Measurements from ENCODE around the gene SLC12A3. TPM values are rescaled to one million over a fixed set of nuclear protein-coding genes. Genes with fewer than 3 reads are reported as not detected.

SLC12A3 gene
- total and polyA plus RNA-seq, 2 of the 8 experiments (the other 6 are each of a cell fraction or from before 2014, with no cell fraction given), result not detected

DNA sequence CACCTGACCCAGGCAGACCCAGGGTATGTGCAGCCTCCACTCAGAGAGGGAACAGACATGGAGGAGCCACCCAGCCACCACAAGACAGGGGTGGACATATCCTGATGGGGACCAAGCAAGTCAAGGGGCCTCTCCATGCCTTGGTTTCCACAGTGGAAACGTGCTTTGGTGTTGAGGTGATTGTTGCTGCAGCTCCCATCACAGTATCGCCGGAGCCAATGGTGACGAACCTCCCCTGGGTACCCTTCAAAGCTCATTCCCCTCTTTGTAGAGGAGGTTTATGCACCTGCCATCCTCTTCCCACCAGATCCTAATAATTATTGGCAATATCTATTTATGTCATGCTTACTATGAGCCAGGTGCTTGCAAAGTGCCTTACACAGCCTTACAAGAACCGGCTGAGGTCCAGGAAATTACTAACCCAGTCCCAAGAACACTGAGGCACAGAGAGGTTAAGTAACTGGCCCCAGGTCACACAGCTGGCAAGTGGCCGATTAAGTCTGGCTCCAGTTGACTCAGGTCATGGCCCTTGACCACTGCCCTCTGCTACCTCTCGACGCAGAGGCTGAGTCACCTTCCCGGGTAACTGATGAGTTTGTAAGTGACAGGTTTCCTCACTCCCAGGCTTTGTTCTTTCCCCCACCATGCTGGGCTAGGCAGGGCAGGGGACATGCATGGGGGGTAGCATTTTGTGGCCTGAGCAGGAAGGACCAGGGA is 20.6 kb downstream of the SLC12A3 start:
- no peak overlapping the region for H2AFZ ChIP-seq (ENCODE audit: low read length)
- no peaks in the 10 kb centered on the region for H3K79me1 ChIP-seq (ENCODE audit: low read depth, low read length)
- no peak overlapping the region for H3K4me2 ChIP-seq (ENCODE audit: insufficient read depth in 1 of 2, low read depth in 2 of 2, low read length in 2 of 2)
- CTCF ChIA-PET (ENCODE audit: partially characterized antibody), result interaction anchor here (1.2 to 2.1 kb wide), 2 partner anchors 9 to 17 kb away, joined by 3 to 7 read pairs; no protein-coding TSS in a partner anchor
- no peaks in the 10 kb centered on the region for H3K4me1 ChIP-seq (replicated peaks in 1 of 4; ENCODE audit: control insufficient read depth in 3 of 4, insufficient read depth in 4 of 4, low read length in 3 of 4)
- H3K4ac ChIP-seq (replicated peaks; ENCODE audit: insufficient read length, low read depth, low read length), result no peak overlapping the region
- 92% methylated on average over 9 of the region's 9 CpGs; no CpG with 5 or more reads in 1 of the 2 experiments for WGBS, 2 experiments (ENCODE audit: extremely low coverage in 1 of 2, insufficient coverage in 1 of 2, insufficient read length in 1 of 2, insufficient replicate concordance in 2 of 2, low coverage in 1 of 2, low lambda C conversion rate in 2 of 2, missing lambda C conversion rate in 1 of 2)
- no peak overlapping the region for H2BK12ac ChIP-seq (ENCODE audit: low read depth, low read length)
- H3K9ac ChIP-seq (replicated peaks in 1 of 4; ENCODE audit: extremely low read depth in 1 of 4, low read depth in 3 of 4, low read length in 3 of 4), result no peak overlapping the region
- H3K14ac ChIP-seq (ENCODE audit: insufficient read length), result no peak overlapping the region
- no peak overlapping the region for H4K91ac ChIP-seq (replicated peaks; ENCODE audit: insufficient read length, low read length)
- no peak overlapping the region for H3K27ac ChIP-seq (ENCODE audit: low read depth, low read length)
- H2BK15ac ChIP-seq (ENCODE audit: low read length), result no peak overlapping the region
- POLR2A ChIA-PET (ENCODE audit: partially characterized antibody), result interaction anchor here (1.3 to 1.4 kb wide), 2 partner anchors 10 to 45 kb away, joined by 3 read pairs; no protein-coding TSS in a partner anchor
- no peak overlapping the region for H2AK5ac ChIP-seq (ENCODE audit: low read depth, low read length)
- no peak overlapping the region for H2BK20ac ChIP-seq (ENCODE audit: low read length)
- H3K23ac ChIP-seq (ENCODE audit: insufficient read length), result no peak overlapping the region
- TF ChIP-seq NRF1 (IDR thresholded peaks at IDR 0.05; ENCODE audit: low read depth, low read length) (no peak), POLR2A (IDR thresholded peaks at IDR 0.05; ENCODE audit: control extremely low read depth in 1 of 2, low read depth in 2 of 2, low read length in 2 of 2) (no peak), HDAC6 (IDR thresholded peaks at IDR 0.05; ENCODE audit: low read depth, low read length) (no peak), SUZ12 (IDR thresholded peaks at IDR 0.05; ENCODE audit: low read length) (no peak), SRF (IDR thresholded peaks at IDR 0.05; ENCODE audit: low read depth, low read length) (no peak), HDAC2 (IDR thresholded peaks at IDR 0.05; ENCODE audit: borderline replicate concordance in 1 of 2, low read depth in 2 of 2, low read length in 2 of 2) (no peak), ZNF274 (IDR thresholded peaks at IDR 0.05; ENCODE audit: borderline replicate concordance, extremely low read depth, low read length) (no peak), SIX5 (IDR thresholded peaks at IDR 0.05; ENCODE audit: low read depth, low read length) (no peak), JUND (IDR thresholded peaks at IDR 0.05; ENCODE audit: low read length) (no peak)
- TF ChIP-seq, protein P1, sequence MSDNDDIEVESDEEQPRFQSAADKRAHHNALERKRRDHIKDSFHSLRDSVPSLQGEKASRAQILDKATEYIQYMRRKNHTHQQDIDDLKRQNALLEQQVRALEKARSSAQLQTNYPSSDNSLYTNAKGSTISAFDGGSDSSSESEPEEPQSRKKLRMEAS (IDR thresholded peaks at IDR 0.05), result no peak
- DNase-seq (ENCODE audit: low read depth in 1 of 2, low spot score in 2 of 2), result no peak
- no peak overlapping the region for H2BK120ac ChIP-seq (replicated peaks; ENCODE audit: low read depth, low read length)
- H3K79me2 ChIP-seq (ENCODE audit: control insufficient read depth in 1 of 2, insufficient read depth in 2 of 2, low read length in 2 of 2), result no peaks in the 10 kb centered on the region
- no peaks in the 10 kb centered on the region for H4K20me1 ChIP-seq (replicated peaks in 1 of 2; ENCODE audit: control insufficient read depth in 1 of 2, insufficient read depth in 2 of 2, low read length in 2 of 2)
- H3K9me3 ChIP-seq (ENCODE audit: insufficient read depth in 2 of 2, low read depth in 1 of 2, low read length in 1 of 2), result peaks cover 17 to 28% of the 10 kb centered on the region in 2 experiments
- H4K8ac ChIP-seq (ENCODE audit: extremely low read depth, insufficient read depth, low read length), result no peak overlapping the region
- H3K18ac ChIP-seq (ENCODE audit: extremely low read depth, low read length), result no peak overlapping the region
- no peak overlapping the region for H4K5ac ChIP-seq (ENCODE audit: insufficient read length, low read depth, low read length)
- H2BK5ac ChIP-seq (ENCODE audit: low read depth, low read length), result no peak overlapping the region
- no peaks in the 10 kb centered on the region for H3K23me2 ChIP-seq (ENCODE audit: low read depth, low read length)
- no peaks in the 10 kb centered on the region for H3K27me3 ChIP-seq (replicated peaks in 1 of 4; ENCODE audit: control insufficient read depth in 3 of 4, extremely low read depth in 1 of 4, insufficient read depth in 3 of 4, low read length in 3 of 4)
- H3K56ac ChIP-seq (replicated peaks; ENCODE audit: insufficient read length, low read depth, low read length), result no peak overlapping the region
- no peaks in the 10 kb centered on the region for H3K36me3 ChIP-seq (ENCODE audit: control insufficient read depth in 2 of 4, insufficient read depth in 4 of 4, low read length in 3 of 4)
- no peak for FAIRE-seq
- no peak overlapping the region for H3K4me3 ChIP-seq (ENCODE audit: extremely low read depth in 1 of 4, insufficient read depth in 2 of 4, low read depth in 3 of 4, low read length in 4 of 4)

Data from H1 (cell line).